NCI-H2029 (cell line): ENCODE data around the gene TMEM154.

Source experiments
- DNase-seq: peaks from one replicate; lab custom pipeline; 2025; lab: John Stamatoyannopoulos, UW

Gene TMEM154

GRCh38 chr4:152629908-152630307, 49.9 kb downstream of the TMEM154 start:
- no peak for DNase-seq

DNA sequence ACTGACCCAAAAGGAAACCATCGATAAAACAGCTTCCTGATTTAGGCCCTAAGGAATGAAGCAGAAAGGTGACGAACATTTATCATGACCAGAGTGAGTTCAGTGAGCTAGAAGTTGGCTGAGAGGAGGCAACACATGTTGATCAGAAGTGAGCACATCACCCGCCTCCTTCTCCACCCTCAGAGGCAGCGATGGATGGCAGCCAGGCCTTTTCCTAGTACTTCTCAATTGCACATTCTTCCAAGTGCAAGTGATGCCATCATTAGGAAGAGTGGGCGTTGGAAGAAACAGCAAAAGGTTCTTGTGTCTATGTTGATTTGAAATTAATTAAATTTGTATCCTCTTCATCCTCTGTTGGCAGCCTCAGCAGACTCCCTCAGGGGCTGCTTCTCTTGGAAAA, 51.7 kb downstream of the TMEM154 start:
- no peak for DNase-seq

- no peak for DNase-seq
These were observed 53.0 kb downstream of the TMEM154 start for GRCh38 chr4:152626790-152627189.

GRCh38 chr4:152620915-152621314, 58.9 kb downstream of the TMEM154 start:
- no peak for DNase-seq

- DNase-seq: no peak
These were observed 59.6 kb downstream of the TMEM154 start for GRCh38 chr4:152620218-152620617.

- no peak for DNase-seq
These were observed 60.2 kb downstream of the TMEM154 start for GRCh38 chr4:152619556-152619955.

GRCh38 chr4:152618971-152619370, 60.8 kb downstream of the TMEM154 start:
- DNase-seq: no peak

GRCh38 chr4:152616804-152617203, 63.0 kb downstream of the TMEM154 start:
- no peak for DNase-seq

DNA sequence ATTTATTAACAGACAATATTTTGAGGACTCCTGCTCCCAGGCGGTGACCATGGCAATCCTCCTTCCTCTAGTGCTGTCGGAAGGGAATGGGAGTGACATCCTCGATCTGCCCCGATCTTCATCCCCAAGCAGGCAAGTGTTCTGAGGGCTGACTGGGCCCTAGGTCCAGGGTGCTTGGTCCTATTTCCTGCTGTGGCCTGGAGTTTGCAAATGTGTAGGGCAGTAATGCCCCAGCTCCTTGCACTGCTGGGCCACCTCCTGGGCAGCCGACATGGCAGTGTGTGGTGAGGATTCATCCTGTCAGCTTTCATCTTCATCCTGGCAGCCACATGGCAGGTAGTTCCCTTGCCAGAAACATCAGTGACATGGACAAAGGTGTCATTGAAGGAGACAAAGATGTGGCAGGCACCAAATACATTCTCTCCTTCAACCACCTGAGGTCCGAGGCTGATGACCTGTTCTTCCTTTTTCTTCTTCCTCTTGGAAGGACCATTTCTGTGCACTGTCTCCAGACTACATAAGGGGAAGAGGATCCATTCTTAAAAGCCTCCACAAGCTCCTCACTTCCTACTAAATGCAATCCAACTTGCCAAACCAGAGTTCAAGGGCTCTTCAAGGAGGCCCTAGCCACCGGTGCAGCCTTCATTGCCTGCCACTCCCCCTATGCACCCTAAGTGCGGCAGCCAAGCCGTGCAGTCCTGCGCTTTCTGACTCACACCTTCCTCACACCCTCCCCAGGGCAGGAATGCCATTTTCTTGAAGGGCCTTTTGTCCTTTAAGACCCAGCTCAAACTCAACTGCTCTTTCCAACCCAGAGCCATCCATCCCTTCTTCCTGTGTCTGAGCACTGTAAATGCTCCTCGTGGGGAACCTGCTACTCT, 65.7 kb downstream of the TMEM154 start:
- DNase-seq: no peak

DNA sequence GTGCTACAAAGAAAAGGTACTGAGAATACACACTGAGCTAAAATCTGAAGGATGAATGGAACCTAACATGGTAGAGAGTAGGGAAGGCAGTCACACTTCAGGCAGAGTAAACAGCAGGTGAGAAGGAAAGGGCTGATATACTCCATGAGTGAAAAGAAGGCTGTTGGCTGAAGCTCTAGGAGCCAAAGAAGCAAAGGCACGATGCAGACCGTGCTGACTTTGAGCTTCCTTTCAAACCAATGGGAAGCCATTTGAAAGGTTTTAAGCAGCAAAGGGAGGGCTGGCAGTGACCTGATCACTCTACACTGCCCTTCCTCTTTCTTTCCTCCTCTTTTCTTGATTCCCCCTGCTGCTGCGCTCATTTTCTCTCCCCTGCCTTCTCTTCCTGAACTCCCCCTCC, 66.4 kb downstream of the TMEM154 start:
- no peak for DNase-seq

DNA sequence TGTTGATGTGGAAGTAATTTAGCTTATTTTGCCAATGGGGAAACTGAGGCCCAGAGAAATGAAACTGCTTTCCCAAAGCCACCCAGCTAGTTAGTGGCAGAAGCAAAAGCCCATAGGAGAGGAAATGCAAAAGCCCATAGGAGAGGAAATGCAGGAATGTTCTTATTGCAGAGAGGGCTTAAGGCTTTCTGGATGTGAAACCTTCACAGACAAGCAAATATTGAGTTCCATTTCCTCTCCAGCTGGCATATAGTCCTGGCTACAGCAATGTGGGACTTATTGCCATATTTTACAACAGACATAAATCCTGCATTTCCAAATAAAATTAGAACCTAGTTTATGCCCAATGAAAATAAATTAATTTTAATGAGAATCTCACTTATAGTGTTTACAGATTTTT, 69.7 kb downstream of the TMEM154 start:
- DNase-seq: no peak

GRCh38 chr4:152609481-152609880, 70.3 kb downstream of the TMEM154 start:
- no peak for DNase-seq

GRCh38 chr4:152607178-152607577, 72.6 kb downstream of the TMEM154 start:
- no peak for DNase-seq

DNA sequence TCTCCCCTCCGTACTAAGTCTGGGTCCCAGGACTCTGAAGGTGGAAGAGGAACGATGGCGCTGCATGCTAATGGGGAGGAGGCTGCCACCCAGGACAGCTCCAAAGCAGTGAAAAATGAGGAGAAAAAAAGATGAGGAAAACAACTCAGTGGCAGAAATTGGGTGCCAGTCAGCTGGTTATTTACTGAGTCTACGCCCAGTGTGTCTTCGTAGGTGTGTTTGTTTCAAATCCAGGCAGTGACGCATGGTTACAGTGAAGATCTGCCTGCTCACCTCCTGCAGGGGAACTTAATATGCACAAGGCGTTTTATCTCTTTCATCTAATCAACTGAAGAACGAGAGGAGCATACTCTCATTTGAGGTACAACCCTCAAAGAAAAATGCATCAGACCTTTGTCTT, 73.0 kb downstream of the TMEM154 start:
- no peak for DNase-seq

GRCh38 chr4:152605641-152606335, 74.0 kb downstream of the TMEM154 start:
- DNase-seq: no peak

DNA sequence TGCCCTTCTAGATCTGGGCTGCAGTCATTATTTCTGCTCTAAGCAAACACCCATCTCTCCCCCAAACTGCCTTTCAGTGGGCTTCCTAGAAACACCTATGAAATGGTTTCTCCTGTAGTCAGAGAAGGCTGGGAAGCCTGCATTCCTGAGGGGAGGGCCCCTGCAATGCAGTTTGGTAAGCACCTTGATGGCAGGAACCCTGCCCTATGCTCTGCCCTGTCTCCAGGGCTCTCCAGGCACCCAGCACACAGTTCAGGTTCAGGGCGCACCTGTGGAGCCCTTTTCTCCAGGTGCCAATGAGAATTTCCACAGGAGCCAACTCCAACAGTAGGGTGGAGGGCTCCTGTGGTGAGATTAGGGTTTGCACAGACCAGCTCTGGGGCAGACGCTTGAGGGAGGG, 74.8 kb downstream of the TMEM154 start:
- no peak for DNase-seq

GRCh38 chr4:152601156-152601555, 78.6 kb downstream of the TMEM154 start:
- DNase-seq: no peak

DNA sequence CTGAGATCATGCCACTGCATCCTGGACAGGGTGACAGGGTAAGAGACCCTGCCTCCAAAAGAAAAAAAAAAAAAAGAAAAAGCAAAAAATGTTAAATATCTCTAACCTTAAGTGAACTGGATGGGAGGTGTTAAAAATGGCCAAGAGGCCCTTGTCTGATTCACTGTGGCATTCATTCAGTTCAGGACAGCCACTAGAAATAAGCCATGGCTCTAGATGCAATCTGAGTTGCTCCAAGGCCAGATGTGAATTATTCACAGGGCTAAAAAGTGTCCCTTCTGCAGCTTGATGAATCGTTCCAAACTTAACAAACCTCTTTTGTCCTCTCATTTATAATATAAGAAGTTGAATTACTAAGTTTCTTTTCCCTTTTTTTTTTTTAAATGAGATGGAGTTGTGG, 80.2 kb downstream of the TMEM154 start:
- no peak for DNase-seq

DNA sequence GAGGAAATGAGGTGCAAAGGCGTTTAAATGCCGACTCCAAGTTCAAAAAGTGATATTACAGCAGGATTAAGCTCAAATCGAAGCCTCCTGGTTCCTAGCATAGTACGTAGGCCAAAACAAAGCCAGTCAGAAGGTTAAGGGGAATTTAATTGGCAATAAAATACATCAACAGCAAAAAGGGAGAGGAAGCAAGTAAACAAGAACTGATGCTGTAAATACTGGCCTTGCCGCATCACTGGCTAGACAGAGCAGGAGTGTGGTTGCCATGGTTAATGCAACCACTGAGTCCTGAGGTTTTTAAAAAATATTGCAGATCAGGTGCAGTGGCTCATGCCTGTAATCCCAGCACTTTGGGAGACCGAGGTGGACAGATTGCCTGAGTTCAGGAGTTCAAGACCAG, 80.7 kb downstream of the TMEM154 start:
- DNase-seq: no peak

GRCh38 chr4:152598454-152598853, 81.3 kb downstream of the TMEM154 start:
- DNase-seq: no peak

DNA sequence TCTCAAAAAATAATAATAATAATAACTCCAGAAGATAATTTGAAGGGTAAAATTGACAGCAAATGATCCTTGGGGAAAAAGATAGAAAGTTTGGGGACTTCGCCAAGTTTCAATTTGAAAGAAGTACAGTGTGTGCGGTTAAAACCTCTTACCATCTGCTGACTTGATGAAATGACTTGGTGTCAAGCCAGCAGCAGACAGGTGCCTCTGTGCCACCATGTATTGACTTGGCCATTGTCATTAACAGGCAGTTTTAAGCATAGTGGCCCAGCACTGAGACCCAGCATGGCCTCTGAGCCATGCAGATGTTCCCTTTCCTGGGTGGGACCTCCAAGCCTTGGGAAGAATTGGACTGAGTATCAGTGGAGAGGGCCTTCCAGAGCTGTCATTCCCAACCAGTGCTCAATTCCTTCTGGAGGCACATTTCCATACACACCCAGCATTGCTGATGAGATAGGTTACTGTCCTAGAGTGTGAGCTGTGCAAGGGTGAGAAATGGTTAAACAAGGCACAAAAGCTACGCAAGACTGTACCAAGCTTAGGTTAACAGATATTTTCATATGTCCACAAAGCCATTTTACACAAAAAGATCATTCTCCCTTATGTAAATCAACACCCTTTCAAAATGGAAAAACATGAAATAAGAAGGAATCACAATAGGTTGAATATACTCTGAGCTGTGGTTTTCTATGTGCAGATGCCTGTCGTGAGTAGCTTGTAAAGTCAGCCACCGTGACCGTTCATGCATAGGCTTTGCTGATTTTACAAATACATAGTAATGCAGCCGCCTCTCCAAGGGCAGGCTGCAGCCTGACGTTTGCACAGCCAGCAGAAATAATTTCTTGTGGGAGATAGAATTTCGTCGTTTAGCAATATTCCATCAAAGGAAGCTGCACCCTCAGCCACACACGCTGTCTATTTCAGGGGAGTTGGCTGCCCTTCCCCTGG, 84.5 kb downstream of the TMEM154 start:
- peak; percentile 51 for DNase-seq

GRCh38 chr4:152594057-152594456, 85.7 kb downstream of the TMEM154 start:
- no peak for DNase-seq
